Stomach smooth muscle (tissue), 2 donors: ENCODE measurements around the gene EIF4E2.

Experiments used
- H3K27ac ChIP-seq: one replicate; pipeline ENCODE4 v1.7.0; 2013; ENCODE audit warnings: mild to moderate bottlenecking, low read length, inconsistent platforms
- H3K27me3 ChIP-seq, 2 donors: one replicate each; pipeline ENCODE4 v1.7.0; 2013; ENCODE audit warnings: low read length in 2 of 2; ENCODE audit not compliant: insufficient read depth in 2 of 2, control insufficient read depth in 1 of 2
- H3K36me3 ChIP-seq, 2 donors: one replicate each; pipeline ENCODE4 v1.7.0; 2013; ENCODE audit warnings: low read length in 2 of 2; ENCODE audit not compliant: control insufficient read depth in 2 of 2, insufficient read depth in 2 of 2
- H3K4me1 ChIP-seq: one replicate; pipeline ENCODE4 v1.7.0; 2013; ENCODE audit warnings: low read length; ENCODE audit not compliant: control insufficient read depth, insufficient read depth
- H3K4me3 ChIP-seq, 2 donors: one replicate each; pipeline ENCODE4 v1.7.0; 2013; ENCODE audit warnings: low read length in 2 of 2
- H3K9ac ChIP-seq, 2 donors: one replicate each; pipeline ENCODE4 v1.7.0; 2013; ENCODE audit warnings: low read length in 2 of 2, mild to moderate bottlenecking in 1 of 2
- H3K9me3 ChIP-seq, 2 donors: one replicate each; pipeline ENCODE4 v1.7.0; 2013; ENCODE audit warnings: low read length in 2 of 2; ENCODE audit not compliant: control insufficient read depth in 2 of 2
- donor health status: healthy.
- donor health status: Pancreatic carcinoma.

The EIF4E2 gene

GRCh38 chr2:232537499-232537898 is 13.0 kb upstream of the EIF4E2 start:
- H3K27me3 ChIP-seq: peaks cover 14 to 28% of the 10 kb centered on the region in 2 donors

GRCh38 chr2:232538671-232539070 is 11.8 kb upstream of the EIF4E2 start:
- H3K4me3 ChIP-seq: no peak overlapping the region
- no peak overlapping the region for H3K9ac ChIP-seq
- H3K27me3 ChIP-seq: peaks cover 14 to 28% of the 10 kb centered on the region in 2 donors
- H3K27ac ChIP-seq: no peak overlapping the region
- H3K36me3 ChIP-seq: no peaks in the 10 kb centered on the region
- peaks cover 0 to 7% of the 10 kb centered on the region in 2 donors for H3K9me3 ChIP-seq
- no peaks in the 10 kb centered on the region for H3K4me1 ChIP-seq

More at GRCh38 chr2:232537499-232537898, 13.0 kb upstream of the EIF4E2 start:
- Histone ChIP-seq H3K9ac (no peak overlapping the region), H3K27ac (no peak overlapping the region), H3K36me3 (no peaks in the 10 kb centered on the region), H3K4me3 (no peak overlapping the region), H3K9me3 (peaks cover 0 to 7% of the 10 kb centered on the region in 2 donors), H3K4me1 (peaks cover 3% of the 10 kb centered on the region)

- H3K9ac ChIP-seq: no peak within 1 kb of the TSS
- H3K4me1 ChIP-seq: no peaks in the 10 kb centered on the region
- peaks cover 0 to 7% of the 10 kb centered on the region in 2 donors for H3K9me3 ChIP-seq
- H3K36me3 ChIP-seq: no peaks in the 10 kb centered on the region
- no peak within 1 kb of the TSS for H3K4me3 ChIP-seq
- H3K27me3 ChIP-seq: peaks cover 14 to 28% of the 10 kb centered on the region in 2 donors
- no peak within 1 kb of the TSS for H3K27ac ChIP-seq
These were observed 10.9 kb upstream of the EIF4E2 start, which contains the start of gene CHRNG for GRCh38 chr2:232539298-232540231. Gene CHRNG (plus strand): TSS chr2:232539692. CDS start chr2:232539748, 56 bp downstream.

- Histone ChIP-seq H3K27me3 (peaks cover 14 to 28% of the 10 kb centered on the region in 2 donors), H3K9me3 (peaks cover 0 to 7% of the 10 kb centered on the region in 2 donors), H3K9ac (no peak overlapping the region), H3K4me3 (no peak overlapping the region), H3K27ac (no peak overlapping the region), H3K36me3 (no peaks in the 10 kb centered on the region), H3K4me1 (no peaks in the 10 kb centered on the region)
These were observed 9.9 kb upstream of the EIF4E2 start for GRCh38 chr2:232540441-232541041.

- Histone ChIP-seq H3K27me3 (peaks cover 10 to 26% of the 10 kb centered on the region in 2 donors), H3K9ac (no peak overlapping the region), H3K4me3 (no peak overlapping the region), H3K4me1 (no peaks in the 10 kb centered on the region), H3K36me3 (no peaks in the 10 kb centered on the region), H3K9me3 (peaks cover 0 to 3% of the 10 kb centered on the region in 2 donors), H3K27ac (no peak overlapping the region)
These were observed 9.1 kb upstream of the EIF4E2 start for GRCh38 chr2:232541195-232541960.

- no peak overlapping the region for H3K4me3 ChIP-seq
- peaks cover 0 to 3% of the 10 kb centered on the region in 2 donors for H3K36me3 ChIP-seq
- H3K9ac ChIP-seq: no peak overlapping the region
- H3K27me3 ChIP-seq: peaks cover 6 to 23% of the 10 kb centered on the region in 2 donors
- no peak overlapping the region for H3K27ac ChIP-seq
- no peaks in the 10 kb centered on the region for H3K4me1 ChIP-seq
- no peaks in the 10 kb centered on the region for H3K9me3 ChIP-seq
These were observed 8.4 kb upstream of the EIF4E2 start for GRCh38 chr2:232541961-232542714.

GRCh38 chr2:232542715-232543467 is 7.6 kb upstream of the EIF4E2 start:
- Histone ChIP-seq H3K4me3 (no peak overlapping the region), H3K27ac (no peak overlapping the region), H3K9ac (no peak overlapping the region), H3K36me3 (peaks cover 0 to 3% of the 10 kb centered on the region in 2 donors), H3K4me1 (no peaks in the 10 kb centered on the region), H3K27me3 (peaks cover 0 to 18% of the 10 kb centered on the region in 2 donors), H3K9me3 (no peaks in the 10 kb centered on the region)

GRCh38 chr2:232543491-232543890 is 7.0 kb upstream of the EIF4E2 start:
- Histone ChIP-seq H3K4me3 (no peak overlapping the region), H3K27me3 (peaks cover 0 to 14% of the 10 kb centered on the region in 2 donors), H3K4me1 (no peaks in the 10 kb centered on the region), H3K9me3 (no peaks in the 10 kb centered on the region), H3K36me3 (peaks cover 0 to 3% of the 10 kb centered on the region in 2 donors), H3K9ac (no peak overlapping the region), H3K27ac (no peak overlapping the region)

GRCh38 chr2:232543928-232544631 is 6.4 kb upstream of the EIF4E2 start:
- Histone ChIP-seq H3K27ac (no peak overlapping the region), H3K4me1 (no peaks in the 10 kb centered on the region), H3K27me3 (peaks cover 0 to 12% of the 10 kb centered on the region in 2 donors), H3K4me3 (no peak overlapping the region), H3K36me3 (peaks cover 0 to 3% of the 10 kb centered on the region in 2 donors), H3K9me3 (no peaks in the 10 kb centered on the region), H3K9ac (no peak overlapping the region)
